Stromal cell of bone marrow (primary cell): Measurements from ENCODE around the gene TRAF3IP1.

ENCODE experiments used
- DNase-seq: peaks from one replicate; pipeline ENCODE4 v3.0.0-alpha.2; 2012; ENCODE audit warnings: low read depth

Gene TRAF3IP1

DNA sequence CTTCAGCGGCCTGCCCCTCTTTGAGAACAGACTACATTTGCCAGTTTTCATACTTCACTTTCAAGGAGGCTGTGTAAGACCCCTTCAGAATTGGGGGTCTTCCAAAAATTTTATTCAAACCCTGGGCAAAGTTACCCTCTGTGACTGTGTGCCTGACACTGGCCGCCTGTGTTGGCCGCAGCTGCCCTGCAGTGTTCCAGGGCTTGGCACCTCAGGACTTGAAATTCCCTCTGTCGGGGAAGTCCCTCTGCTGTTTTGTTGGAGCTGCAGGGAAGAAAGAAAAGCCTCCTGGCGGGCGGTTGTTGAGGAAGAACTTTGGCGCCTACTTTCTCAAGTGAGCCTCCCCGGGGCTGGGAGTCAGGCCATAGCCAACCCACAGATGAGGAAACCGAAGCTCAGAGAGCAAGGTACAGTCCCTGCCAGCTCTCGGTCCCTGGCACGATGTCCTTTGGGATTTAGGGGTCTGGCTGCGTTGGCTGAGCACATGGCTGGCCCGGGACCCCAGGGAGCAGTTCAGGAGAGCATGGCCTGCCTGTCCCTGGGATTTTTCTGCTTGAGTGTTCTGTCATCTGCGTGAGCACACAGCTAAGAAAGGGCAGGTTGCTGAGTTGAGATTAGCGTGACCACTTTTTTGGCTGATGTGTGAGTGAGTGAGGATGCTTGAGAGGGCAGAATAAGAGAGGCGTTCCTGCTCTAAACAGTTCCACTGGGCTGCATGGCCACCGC is 88.5 kb downstream of the TRAF3IP1 start:
- DNase-seq, result no peak

DNA sequence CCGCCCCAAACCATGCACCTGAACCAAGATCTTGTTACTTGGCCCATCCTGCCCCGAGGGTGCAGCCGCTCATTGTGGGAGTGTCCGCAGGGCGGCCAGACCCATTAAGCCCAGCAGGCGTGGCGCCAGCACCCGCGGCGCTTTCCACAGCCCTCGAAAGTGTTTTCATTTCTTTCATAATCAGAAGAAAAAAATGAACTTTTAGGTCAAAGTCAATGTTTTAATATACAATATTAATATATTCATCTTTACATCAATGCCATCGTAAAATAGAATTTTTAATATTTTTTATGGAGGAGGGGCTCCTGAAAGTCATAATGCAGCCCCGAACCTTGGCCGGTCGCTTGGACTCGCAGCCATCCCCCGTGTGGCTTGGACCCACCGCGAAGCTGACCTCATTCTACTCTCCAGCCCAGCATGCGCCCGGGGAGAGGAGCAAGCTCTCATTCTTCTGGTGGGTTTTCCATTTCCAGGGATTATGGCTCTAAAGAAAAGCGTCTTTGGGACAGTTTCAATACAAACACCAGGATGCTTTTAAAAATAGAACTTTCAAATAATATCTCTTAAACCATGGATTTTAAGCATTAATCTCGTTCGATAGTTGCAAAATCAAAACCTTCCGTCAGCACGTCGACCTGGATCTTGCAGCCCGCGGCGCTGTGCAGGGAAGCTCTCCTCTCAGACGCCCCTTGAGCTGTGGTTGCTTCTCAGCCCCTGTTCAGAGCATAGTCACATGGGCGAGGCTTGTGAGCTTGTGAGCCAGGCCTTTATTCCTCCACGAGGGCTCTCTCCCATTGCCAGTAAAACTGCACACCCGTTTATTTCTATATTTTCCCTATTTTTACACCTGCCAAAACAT is 89.3 kb downstream of the TRAF3IP1 start:
- no peak for DNase-seq

DNA sequence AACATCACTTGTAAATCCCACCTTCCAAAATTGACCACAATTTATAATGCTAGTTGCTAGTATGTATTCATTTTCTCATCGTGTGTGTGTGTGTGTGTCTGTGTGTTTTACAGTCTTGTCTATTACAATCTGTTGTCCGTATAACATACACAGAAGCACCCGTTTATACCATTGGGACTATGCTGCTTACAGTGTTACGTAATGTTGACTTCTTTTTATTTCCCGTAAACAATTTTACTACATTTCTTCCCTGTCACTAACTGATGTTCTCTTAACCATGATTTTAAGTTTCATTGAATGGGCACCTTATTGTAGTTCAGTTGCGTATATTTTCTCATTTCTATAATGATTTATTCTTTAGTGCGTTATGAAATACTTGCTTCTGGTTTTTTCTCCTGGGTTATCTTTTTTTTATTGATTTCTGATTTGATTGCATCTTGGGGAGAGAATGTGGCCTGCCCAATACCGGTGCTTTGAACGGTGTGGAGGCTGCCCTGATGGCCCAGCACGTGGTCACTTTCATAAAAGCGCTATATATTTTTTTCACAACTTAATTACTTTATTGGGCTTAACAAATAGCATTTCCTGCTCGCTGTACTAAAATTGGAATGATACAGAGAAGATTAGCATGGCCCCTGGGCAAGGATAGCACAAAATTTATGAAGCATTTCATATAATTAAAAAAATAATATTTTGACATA is 91.9 kb downstream of the TRAF3IP1 start:
- no peak for DNase-seq

DNA sequence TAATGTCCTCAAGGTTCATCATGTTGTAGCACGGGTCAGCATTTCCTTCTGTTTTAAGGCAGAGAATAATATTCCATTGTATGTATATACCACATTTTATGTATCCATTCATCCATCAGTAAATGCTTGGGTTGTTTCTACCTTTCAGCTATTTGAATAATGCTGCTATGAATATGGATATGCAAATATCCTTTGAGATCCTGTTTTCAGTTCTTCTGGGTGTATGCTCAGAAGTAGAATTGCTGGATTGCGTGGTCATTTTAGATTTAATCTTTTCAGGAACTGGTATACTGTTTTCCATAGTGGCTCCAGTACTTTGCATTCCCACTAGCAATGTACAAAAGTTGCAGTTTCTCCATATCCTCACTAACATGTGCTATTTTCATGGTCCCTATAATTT is 93.0 kb downstream of the TRAF3IP1 start:
- DNase-seq, result no peak

DNA sequence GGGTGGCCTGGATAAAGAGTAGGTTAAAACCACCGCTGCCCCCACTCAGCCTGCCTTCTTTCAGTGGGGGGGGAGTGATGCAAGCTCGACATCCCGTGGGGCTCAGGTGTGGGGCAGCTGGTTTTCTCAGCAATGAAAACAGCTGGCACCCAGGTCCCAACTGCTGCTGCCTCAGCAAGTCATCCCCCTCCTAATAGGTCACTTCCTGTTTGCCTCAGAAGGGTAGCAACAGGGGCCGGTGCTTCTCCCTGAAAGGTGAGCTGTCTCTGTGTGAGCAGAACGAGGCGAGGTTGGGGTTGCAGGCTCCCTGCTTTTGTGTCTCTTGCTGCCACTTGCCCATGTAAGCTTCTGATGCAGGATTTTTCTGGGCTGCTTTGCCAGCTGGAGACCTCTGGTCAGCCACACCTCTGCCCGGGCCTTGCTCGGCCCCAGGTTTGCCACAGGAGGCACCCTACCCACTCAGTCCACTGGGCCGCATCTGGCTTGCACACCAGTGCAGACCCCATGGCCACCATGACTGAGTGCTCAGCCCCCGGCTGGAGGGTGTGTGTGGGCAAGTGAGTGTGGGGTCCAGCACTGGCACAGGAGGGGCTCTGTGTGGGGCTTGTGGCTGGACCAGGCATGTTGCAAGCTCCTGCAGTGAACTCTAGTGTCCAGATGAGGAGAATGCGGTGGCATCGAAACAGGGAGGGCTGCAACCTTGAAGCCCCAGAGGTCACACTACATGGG is 94.9 kb downstream of the TRAF3IP1 start:
- no peak for DNase-seq

DNA sequence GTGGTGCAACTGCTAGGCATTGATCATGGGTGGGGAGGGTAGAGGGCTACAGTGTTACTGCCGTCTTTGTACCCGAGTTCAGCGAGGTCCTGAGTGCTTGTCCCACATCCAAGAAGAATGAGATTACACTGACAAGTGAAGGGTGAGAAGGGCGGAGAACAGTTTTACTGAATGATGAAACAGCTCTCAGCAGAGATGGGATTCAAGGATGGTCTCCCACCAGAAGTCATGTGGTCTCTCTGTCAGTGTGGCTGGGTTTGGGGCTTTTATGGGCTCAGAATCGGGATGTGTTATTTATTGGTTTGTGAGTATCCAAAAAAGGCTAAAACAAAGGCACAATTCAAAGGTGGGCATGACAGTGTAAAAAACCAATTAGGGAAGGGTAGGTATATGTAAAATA is 95.6 kb downstream of the TRAF3IP1 start:
- no peak for DNase-seq

DNA sequence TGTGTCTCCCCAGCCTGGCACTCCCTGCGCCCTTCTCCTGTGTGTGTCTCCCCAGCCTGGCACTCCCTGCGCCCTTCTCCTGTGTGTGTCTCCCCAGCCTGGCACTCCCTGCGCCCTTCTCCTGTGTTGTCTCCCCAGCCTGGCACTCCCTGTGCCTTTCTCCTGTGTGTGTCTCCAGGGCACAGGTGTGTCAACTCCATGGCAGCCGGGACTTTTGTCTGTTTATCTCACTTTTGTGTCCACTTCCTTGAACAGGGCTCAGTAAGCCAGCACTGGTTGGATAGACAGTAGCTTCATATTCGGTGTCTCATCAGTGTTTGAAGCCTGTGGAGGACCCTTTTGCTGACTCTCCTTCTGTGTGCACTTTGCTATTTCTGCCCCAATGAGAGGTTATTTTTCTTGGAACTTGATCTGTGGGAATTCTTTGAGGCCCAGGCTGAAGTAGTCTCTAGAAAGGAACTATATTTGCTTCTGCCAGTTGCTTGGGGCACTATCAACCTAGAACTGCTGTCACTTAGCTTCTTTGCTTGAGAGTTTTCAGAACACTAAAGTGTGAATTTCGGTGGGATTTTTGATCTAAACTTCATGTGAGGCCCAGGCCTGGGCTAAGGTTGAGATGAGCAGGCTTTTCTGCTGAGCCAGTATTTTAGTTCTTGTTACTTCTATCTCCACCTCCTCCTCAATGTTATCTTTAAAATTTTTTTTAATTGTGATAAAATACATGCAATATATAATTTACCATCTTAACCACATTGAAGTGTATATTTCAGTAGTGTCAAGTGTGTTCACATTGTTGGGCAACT is 98.1 kb downstream of the TRAF3IP1 start:
- DNase-seq, result no peak

DNA sequence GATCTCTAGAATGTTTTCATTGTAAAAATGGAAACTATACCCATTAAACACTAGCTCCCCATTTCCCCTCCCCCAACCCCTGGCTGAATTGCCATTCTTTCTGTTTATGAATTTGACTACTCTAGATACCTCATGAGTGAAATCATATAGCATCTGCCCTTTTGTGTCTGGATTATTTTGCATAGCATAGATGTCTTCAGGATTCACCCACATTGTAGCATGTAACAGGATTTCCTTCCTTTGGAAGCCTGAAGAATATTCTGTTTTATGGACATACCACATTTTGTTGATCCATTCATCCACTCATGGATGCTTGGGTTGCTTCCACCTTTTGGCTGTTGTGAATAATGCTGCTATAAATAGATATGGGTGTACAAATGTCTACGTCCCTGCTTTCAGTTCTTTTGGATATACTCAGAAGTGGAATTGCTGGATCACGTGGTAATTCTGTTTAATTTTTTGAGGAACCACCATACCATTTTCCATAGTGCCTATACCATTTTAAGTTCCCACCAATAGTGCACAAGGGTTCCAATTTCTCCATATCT is 98.8 kb downstream of the TRAF3IP1 start:
- no peak for DNase-seq

DNA sequence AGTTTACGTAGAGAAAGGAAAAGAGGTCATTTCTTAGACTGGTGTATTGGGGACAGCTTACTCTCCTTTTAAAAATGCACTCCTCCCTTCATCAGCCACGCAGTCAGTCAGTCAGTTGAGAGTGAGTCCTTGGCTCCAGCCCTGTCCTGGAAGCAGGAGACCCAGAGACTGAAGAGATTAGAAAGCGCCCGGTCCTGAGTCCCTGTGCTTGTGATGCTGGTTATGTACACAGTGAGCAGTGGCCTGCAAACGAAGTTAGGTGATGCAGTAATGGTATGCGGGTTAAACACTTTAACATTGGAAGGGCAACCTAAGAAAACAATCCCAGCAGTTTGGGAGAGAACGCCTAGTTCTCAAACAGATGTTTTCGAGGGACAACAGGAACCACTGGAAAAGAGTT is 100.1 kb downstream of the TRAF3IP1 start:
- DNase-seq, result no peak

DNA sequence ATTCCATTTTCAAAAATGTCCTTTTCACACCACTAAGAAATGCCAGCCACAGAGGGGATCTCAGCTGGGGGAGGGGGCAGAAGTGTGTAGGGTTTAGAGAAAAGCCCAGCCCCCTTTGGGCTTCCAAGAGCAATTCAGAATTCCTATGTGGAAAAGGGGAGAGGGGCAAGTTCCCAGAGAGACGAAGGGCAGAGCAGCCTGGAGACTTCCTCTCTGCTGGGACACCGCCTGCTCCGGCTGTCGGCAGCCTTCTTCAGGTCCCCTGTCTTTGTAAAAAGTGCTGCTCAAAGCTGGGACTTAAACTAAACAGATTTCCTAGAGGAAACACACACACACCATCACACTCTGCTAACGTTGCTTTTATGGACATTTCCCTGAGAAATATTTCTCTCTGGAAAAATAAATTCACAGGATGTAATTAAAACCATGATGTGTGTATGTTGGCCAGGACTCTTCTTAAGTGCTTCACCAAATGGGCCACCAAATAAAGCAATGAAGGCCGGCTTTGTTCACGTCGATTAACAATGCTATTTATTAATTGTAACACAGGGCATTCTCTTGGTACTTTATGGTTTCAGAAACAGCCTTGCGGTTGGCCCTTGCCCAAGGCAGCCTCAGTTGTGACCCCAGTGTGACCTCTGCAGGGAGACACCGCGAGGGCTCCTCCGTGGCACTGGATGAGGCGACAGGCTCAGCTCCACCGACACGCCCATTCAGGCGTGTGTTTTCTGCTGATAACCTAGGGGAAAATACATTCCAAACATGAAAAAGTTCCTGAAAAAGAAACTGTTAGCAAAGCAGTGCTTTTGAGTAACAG is 100.8 kb downstream of the TRAF3IP1 start:
- no peak for DNase-seq

DNA sequence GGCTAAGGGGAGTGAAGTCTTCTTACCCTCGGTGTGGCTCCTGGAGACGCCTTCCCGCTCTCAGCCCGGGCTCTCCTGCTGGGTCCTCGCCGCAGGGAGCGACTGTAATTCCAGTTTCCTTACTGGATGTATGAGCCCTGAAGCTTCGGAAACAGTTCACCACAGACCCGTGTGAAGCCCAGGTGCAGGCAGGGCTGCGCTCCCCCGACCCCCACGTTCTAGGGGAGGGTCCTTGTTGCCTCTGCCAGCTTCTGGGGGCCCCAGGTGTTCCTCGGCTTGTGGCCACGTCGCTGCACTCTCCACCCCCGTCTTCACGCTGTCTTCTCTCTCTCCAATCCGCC is 101.3 kb downstream of the TRAF3IP1 start:
- DNase-seq, result no peak

DNA sequence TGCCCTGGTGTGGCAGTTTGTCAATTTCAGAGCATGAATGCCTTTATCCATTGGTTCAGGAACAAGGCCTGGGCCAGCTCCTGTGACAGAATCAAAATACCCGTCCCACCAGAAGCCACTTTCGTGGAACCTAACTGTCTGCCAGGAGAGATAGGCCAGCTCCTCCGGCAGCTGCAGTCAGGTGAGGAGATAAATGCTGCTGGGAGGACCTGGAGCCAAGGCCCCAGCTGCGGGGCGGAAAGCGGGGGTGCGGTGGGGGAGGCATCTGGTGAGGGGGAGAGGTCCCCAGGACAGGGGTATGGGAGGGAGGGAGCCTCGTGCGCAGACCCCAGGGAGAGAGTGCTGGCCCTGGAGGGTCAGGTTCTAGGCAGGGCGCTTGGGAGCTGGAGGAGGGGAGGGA is 102.0 kb downstream of the TRAF3IP1 start:
- no peak for DNase-seq

DNA sequence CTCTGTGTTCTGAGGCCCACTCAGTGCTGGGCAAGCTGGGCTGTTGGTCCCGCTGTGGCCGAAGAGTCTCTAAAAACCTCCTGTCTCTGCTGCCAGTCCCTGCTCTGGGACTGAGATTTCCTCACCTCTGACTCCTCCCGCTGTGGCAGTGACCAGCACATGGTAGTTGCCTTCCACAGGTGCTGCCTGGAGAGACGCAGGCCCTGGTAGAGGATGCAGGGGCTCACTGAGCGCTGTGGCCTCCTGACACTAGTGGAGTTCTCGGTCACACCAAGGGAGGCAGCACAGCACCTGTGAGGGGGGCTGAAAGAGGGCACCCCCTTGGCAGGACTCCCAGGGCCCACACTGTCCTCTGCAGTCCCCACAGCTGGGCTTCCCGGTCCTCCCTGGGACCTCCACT is 102.6 kb downstream of the TRAF3IP1 start:
- no peak for DNase-seq

DNA sequence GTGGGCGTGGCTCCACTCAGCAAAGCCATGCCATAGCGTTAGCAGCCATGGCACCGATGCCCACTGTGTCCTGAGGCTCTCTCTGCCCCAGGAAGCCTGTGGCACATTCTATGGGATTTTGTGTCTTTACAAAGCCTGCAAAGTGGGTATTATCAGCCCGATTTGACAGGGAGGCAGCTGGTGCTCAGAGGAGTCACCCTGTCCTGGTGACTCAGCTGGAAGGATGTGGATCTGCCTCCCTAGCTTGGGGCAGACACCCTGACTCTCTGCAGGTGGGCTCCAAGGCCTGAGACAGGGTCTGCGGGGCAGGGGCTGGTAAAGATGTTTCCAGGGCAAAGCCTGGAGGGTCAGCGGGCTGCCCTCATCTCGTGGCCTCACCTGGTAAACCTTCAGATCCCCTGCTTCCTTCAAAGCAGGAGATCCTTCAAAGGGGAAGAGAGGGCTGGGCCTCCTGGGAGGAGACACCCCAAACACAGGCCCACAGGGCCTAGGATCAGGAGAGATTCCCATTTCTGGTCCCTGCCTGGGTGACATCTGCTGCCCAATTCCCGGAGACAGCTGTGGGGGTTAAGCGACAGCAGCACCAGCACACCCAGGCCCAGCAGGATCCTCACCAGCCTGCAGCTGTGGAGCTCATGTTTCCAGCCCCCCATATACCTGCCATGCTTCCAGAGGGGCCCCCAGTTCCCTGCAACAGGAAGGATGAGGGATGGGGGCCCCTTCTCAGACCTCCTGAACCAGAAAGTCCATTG is 103.4 kb downstream of the TRAF3IP1 start:
- no peak for DNase-seq

DNA sequence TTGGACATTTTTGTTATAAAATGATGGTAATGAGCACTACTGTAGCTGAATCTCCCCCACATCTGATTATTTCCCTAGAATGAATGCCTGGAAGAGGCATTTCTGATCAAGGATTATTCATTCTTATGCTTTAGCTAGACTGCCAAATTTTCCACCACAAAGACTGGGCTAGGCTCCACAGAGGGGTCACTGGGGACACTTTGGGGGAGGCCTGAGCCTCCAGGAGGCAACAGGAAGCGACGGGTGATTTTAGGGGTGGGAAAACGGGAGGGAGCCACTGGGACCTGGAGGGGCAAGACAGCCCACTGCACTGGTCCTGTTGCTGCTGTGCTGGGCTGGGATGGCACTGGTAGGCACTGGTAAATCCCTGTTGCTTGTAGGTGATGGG is 104.0 kb downstream of the TRAF3IP1 start:
- peak; percentile 85 for DNase-seq

DNA sequence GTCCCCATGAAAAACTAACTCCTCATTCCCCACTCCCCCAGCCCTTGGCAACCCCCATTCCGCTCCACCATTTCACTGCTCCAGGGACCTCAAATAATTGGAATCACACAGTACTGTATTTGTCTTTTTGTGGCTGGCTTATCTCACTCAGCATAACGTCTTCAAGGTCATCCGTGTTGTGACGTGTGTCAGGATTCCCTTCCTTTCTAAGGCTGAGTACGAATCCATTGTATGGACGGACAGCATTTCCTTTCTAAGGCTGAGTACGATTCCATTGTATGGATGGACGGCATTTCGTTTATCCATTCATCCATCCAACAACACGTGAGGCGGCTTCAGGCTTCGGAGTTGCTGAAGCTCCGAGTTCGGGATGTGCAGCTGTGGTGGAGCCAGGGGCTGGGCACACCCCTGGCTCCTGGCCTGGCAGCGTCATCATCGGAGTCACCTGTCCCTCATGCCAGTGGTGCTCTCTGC is 105.2 kb downstream of the TRAF3IP1 start:
- DNase-seq, result no peak

DNA sequence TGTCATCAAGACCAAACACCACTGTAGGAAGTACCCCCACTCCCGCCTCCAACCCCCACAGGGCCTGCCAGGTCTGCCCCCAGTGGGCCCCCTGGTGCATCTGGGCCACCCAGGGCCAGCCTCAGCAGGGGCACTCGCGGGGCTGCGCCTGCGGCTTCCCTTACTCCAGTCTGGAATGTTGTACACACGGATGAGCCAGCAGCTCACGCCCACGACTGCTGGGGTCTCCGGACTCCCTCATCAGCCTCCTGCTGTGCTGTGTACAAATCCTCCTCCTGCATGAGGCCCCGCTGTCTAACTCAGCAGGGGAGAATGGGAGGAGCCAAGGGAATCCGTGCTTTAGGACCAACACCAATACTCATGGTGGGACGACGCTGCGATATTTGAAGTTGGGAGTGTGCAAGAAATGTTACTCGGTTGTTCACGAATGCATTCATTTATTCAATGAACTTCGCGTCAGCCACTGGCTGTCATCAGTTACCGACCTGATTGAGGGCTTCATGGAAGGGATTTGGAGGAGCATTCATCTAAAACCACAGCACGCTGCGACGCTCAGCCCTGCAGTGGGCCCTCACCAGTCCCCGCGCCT is 105.8 kb downstream of the TRAF3IP1 start:
- no peak for DNase-seq

DNA sequence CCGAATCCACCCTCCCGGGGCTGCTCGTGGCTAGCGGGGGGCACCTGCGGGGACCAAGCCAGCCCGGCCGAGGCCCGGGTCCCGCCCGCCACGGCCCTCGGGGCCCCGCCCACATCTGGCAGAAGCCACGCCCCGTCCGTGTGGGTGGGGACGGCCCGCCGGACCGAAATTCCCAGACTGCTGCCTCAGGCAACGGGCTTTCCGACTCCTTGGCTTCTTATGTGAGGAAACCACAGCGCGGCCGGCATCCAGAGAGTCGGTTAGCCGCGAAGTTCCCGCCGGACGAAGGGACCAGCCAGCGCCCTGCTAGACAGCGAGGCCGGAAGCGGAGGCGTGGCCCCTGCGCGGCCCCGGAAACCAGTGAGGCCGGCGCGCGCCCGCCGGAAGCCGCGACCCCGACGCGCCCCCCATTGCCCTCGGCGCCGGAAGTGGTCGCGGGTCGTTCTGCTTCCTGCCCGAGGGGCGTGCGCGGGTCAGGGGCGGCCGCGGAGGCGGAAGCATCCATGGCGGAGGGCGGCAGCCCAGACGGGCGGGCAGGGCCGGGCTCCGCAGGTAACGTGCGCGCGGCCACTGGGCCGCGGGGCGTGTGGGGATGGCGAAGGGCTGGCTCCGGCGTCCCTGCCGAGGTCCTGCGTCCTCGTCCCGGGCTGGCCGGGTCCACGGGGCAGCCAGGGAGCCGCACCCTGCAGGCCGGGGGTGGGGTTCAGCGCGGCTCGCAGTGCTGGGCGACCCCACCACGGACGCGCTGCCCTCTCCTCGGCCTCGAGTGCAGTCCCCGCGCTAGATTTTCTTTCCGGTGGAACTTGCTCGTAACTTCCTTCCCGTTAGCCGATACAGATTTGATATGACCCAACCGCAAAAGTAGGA is 106.5 kb downstream of the TRAF3IP1 start, which contains the start of gene ASB1:
ASB1 (plus strand) TSS at position 360 of the 867 bp plus-strand sequence; CDS start at position 504, 144 bp downstream.
- peak; percentile 62 for DNase-seq
